RPMI7951 (cell line): ENCODE data around the gene CD9. TPM values are rescaled to one million over a fixed set of nuclear protein-coding genes. Genes with fewer than 3 reads are reported as not detected.
A peak's percentile ranks its signal among the peaks of the same experiment; 100 is the strongest.

Experiments
- DNase-seq: peaks from one replicate; pipeline ENCODE4 v3.0.0-alpha.2; 2012; ENCODE audit warnings: low read depth
- total RNA-seq: library from RNA; depleted of rRNA; stranded (reverse); fragments of >200 nt; shearing (Covaris generic); gene quantifications from 2 replicates; pipeline ENCODE4 v1.2.3, GENCODE V29; 2014

Gene CD9
- total RNA-seq, 1 experiment from 2014 or later = 133 TPM

DNA sequence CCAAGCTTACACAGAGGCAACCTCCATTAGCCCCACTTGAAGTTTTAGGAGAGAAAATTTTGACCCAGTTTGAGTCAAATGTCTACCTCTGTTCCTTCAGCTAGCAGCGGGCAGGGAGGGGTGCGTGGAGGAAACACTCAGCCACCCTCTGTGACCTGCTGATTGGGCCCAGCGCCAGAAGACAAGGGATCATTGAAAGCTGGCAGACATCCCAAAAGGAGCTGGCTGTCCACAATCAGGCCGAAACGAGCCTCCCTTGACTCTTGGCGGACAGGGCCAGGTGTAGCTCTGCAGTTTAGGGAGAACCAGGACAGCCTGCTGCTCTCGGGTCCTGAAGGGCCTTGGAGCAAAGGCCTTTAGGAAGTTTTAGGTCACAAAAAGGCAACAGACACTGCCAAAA, 41.3 kb downstream of the CD9 start:
- no peak for DNase-seq

DNA sequence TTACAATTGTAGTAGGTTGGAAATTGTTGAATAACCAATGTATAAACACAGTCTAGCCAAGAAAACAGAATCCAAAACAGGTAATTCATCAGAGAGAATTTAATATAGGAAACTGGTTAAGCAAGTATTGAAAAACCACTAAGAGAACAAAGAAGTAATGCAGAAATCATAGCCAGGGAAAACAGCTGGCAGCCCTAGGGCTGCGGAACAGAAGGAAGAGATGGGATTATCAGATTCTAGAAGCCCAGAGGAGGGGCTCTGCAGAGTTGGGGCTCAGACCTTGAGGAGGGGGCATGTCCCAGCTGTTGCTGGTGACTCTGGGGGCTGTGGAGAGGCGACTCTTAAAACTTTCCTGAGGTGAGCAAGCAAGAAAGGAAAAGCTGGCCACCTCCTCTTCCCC, 49.4 kb downstream of the CD9 start:
- DNase-seq = no peak

DNA sequence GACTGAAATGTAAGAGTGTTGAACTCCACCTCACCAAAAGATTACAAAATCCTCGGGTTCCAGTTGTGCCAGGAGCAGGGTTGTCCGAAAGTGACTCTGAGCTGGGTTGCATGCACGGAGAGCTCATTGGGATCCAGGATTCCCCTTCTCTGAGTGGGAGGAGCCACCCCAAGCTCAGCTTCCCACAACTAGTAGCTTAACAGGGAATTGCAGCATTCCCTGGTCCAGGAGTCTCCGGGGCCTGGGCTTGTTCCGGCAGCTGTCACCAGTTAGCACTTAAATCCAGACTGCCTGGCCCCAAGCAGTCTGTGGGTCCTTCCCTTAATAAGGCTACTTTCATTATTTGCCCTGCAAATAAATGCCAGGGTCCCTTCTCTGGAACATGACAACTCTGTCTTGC, 50.1 kb downstream of the CD9 start:
- DNase-seq = no peak

DNA sequence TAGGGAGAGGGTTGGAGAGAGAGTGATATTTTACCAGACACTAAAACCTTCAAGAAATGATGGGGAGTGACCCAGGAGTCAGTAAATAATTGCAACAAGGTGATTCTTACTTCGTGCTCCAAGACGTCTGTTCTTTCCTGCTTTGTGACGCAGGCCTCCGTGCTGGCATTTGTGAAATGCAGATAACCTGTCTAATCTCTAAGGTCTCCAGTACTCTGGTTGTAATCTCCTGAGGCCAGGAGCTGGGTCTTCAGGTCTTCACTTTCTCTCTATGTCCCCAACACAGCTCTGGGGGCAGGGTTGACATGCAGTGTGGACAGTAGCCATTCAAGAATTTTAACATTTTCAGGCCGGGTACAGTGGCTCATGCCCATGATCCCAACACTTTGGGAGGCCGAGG, 53.1 kb downstream of the CD9 start:
- no peak for DNase-seq

DNA sequence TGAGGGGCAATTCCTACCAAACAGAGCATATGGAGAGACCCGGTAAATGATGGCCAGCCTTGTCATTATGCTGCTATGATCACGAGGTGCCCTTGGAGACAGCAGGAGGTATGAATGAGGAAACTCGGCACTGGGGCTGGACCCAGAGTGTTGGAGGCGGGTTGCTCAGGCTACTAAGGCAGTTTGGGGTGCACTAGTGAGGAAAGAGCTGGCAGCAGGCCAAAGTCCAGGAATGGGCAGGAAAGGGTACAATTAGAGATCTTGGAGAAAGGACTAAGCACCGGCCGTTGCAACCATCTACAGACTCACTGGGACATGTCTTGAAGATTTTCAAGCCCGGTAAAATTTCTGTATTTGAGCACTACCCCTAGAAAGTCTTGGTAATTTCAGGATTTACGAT, 54.3 kb downstream of the CD9 start:
- no peak for DNase-seq

DNA sequence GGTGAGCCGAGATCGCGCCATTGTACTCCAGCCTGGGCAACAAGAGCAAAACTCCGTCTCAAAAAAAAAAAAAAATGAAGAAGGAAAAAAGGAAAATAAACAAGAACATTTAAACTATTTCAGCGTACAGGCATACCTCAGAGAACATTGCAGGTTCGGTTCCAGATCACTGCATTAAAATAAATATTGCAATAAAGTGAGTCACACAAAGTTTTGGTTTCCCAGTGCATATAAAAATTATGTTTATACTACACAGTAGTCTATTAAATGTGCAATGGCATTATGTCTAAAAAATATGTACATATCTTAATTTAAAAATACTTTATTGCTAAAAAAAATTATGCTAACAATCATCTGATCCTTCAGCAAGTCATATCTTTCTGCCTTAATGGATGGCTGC, 56.8 kb downstream of the CD9 start:
- DNase-seq = no peak

DNA sequence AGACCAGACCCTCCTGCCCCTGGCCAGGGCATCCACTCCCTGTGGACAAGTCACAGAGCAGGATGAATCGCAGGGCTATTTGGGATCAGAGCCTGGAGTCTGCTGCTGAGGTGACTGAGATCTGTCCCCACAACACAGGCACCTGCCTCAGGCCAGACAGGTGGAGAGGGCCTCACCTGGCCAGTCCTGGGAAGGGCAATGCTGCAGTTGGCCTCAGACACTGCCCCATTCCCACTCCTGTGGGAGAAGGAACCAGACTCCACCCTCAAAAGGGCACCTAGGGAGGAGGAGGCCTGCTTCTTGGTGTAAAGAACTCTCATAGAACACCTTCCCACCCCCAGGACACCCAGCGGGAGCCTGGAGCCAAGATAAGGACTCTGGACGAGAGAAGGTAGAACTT, 62.0 kb downstream of the CD9 start:
- DNase-seq = no peak

DNA sequence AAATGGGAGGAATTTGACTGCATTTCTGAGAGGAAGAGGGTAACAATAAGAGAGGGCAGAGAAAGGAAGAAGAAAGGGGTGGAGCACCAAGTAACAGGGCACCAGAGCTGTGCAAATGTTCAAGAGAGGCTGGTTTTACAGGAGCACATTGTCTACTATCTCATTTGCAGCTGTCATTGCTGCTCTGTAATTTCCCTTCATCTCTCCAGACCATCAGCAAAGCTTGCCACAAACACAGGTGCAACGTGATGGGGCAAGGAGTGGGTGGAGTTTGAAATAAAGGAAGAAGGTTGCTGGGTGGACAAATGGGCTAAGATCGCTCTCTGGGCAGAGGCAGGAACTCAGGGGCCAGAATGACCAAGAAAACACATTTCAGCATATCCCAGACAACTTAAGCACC, 62.4 kb downstream of the CD9 start:
- no peak for DNase-seq

DNA sequence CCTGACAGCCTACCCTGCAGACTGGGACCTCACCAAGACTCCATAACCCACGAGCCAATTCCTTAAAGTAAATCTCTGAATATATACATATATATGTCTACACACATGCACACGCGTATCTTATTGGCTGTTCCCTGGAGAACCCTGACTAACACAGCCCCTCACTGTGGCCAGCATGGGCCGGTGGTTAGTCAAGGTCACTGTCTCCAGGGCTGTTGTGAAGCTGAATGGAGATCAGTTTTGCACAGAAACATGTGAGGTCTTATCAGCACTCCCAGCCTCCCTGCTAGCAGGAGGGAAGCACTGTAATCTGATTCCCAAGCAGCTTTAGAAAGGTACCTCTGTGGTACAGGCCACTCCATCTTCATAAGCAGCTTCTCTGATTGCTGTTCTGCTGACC, 63.7 kb downstream of the CD9 start:
- DNase-seq = no peak

DNA sequence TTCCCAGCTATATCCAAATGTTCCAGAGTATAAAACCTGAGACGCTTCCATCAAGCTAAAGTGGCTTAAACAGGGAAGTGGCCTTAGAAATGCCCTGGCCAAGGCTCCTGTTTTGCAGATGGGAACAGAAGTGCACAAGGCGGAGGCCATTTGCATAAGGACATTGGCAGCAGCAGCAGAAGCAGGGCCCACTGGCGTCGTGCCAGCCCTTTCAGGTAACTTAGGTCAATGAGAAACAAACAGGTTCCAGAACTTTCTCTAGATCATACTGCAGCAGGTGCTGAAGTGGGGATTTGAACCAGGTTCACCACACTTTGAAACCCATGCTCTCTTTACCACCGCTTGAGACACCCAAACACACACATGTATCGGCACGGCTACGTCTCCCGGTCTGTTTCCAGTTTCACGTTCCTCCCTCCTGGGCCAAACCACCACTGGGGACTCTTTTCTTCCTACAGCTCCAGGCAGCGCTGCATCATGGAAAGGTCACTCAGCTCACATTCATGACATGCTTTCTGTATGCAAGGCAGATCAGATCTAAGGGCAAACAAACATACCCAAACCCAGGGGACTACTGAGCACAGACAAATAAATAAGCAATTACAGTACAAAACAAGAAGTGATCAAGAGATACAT, 64.3 kb downstream of the CD9 start:
- DNase-seq = no peak

DNA sequence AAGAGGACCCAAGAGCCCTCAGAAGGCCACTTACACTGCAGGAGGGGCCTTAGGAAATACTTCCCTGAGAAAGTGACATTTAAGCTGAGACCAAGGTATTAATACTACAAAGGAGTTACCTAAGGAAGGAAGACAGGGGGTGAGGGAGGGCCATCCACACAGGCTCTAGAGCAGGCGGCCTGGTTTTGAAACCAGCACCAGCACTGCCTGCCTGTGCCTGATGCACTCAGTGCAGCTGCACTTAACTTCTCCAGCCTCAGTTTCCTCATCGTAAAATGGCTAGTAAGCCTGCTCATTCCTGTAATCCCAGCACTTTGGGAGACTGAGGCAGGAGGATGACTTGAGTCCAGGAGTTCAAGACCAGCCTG, 64.8 kb downstream of the CD9 start:
- DNase-seq = no peak

DNA sequence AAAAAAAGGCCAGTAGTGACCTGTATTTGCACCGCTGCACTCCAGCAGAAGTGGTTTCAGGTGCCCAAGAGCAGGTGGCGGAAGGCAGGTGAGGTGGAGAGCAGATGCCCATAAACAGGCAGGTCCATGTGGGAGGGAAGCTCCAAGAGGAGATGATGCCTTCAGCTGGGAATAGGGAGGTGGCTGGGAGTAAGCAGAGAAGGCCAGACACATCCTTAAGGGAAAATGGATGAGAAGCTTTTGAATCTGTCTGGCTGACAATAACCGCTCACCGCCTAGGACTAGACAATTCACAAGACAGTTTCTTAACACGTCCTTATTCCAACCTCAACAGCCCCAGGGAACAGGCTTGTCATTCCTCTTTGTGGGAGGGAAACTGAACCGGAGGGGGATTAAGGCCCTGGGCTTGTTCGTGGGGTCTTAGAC, 66.4 kb downstream of the CD9 start:
- no peak for DNase-seq

DNA sequence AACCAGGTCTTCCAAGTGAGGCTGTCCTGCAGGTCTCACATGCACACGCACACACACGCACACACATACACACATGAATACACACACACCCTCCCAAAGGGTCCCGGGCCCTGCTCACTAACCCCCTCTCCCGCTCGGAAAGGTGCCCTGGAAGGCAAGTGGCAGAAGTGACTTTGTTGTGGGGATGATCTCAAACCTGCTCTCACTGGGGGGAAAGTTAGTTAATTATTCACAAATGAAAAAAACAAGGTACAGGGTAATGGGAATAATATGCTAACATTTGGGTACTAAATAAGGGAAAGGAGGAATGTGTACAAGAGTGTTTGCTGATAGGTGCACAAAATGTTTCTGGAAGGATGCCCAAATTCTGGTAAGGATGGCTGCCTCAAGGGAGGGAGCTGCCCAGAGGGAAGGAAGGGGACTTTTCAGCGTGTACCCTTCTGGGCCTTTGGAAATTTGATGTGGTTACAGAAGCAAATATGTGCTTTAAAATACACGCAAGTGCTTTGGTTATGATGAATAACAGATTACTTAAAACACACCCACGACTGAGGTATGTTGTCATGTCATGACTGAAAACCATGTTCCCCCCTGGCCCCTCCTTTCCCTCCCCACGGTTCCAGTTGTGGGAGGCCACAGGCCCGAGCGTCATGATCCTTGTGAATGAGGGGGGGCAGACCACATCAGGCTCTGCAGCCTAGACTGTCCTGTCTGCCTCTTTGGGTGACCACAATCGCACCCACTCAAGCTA, 66.9 kb downstream of the CD9 start:
- DNase-seq = peak; percentile 47

DNA sequence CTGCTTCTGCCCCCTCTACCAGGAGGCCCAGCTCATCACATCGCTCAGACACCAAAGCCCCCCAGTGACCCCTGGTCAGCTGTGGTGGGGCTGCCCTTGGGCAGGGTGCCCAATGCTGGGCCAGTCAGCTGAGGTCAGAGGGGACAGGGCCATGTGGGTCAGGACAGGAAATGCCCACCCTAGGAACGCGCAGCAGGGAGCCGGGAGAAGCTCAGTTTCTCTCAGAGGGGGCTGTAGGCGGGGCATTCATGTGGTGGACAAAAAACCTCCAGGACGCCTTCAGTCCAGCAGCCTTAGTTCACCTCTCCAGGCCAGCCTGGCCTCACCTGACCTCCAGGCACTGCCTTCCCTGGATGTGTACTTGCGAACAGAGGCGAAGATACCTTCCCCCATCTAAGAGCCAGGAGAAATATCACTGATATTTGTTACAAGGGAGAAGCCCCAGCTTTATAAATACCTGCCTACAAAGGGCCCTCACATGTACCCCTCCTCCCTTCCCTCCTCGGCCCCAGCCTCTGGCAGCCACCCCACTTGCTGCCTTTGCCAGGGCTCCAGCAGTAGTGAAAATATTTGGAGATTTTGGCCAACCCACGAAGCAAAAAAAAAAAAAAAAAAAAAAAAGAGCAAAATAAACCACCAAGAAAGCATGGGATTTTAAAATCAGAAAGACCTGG, 68.4 kb downstream of the CD9 start:
- DNase-seq = no peak

DNA sequence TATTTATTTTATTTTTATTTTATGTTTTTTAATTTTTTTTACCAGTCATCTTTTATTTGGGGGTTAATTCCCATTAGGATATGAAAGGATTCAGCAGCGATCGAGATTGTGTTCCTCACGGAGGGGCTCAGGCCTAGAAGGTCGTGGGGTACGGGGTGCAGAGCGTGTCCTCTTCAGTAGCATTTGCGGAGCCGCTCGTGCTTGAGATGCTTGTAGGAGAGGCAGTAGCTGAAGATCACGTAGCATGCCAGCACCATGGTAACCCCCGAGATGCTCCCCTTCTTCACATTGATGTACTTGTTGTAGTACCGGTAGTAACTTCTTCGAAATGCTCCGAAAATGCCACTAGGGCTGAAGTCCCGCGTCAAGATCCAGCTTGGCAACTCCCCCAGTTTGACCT, 69.8 kb downstream of the CD9 start:
- no peak for DNase-seq

DNA sequence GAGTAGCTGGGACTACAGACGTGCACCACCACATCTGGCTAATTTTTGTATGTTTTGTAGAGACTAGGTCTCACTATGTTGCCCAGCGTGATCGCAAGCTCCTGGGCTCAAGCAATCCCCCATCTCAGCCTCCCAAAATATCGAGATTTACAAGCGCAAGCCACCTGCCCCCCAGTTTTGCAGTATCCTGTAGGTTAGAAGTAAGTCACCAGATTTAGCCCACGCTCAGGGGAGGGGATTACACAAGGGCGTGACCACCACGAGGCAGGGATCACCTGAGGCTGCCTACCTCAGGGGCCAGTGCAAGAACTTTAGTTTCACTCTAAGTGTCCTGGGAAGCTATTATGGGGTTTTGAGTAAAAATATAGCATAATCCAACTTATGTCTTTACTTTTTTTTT, 71.1 kb downstream of the CD9 start:
- no peak for DNase-seq

DNA sequence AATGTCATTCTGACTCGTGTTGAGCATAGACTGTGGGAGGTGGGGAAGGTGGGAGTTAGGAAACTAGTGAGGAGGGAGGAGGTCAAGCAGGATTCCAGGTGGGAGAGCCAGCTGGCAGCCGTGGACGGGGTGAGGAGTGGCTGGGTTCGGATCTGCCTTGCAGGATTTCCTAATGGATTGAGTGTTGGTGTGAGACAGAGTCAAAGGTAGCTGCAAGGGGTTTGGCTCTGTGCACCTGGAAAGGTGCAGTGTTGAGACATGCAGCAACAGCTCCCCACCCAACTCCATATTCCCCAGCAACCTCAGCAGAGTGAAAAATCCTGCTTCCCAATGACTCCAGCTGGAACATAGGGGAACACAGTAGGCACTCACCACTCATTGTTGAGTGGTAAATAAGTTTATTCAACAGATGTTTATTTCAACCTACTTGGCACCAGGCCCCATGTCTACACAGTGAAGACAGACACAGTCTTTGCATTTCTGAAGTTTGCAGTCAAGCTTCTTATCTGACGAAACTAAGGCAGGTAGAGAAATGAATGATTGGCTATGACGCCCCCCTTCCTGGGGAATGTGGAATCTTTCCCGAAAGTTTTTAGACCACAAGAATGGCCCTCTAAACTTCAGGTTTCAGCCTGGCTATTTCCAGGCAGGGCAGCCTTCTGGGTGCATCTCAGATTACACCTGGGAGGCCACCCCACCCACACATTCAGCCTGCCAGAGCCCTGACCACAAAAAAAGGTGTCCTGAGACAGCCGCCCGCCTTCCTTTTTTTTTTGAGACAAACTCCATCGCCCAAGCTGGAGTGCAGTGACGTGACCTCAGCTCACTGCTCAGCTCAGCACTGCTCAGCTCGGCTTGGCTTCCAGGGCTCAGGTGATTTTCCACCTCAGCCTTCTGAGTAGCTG, 72.4 kb downstream of the CD9 start:
- no peak for DNase-seq

DNA sequence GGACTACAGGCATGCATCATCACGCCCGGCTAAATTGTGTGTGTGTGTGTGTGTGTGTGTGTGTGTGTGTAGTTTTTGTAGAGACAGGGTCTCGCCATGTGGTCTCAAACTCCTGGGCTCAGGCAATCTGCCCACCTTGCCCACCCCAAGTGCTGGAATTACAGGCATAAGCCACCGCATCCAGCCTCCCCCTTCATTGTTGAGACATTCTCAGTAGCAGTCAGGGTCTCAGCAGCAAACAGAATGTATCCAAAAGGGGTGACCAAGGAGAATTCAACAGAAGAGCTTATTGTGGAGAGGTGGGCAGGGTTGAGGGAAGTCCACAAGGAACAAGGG, 73.0 kb downstream of the CD9 start:
- no peak for DNase-seq

DNA sequence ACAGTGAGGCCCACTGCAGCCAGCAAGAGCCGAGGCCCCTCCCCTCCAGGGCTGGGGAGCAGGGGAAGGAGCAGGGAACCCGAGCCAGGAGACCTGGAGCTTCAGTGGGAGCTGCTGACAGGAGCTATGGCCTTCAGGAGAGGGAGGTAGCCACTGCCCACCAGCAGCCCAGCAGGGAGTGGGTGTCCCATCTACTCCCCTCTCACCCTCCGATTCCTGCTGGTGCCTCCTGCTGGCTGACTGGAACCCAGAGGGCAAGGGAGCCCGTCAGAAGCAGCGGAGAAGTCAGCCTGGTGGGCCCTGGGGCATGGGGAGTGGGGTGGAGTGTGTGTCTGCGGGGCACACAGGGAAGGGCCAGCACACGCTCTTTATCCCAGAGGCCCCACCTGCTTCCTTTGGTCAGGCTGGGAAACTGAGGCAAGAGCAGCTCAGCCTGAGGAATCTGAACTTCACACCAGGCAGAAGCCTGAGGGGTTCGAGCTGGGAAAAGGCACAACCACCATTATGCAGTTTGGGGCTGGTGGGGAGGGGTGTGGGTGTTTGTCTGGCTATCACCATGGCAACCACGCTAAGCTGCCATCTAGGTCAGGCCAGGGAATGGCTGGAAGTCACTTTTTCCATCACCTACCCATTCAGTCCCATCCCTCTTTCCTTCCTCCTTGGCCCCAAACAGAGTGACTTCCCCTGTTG, 73.5 kb downstream of the CD9 start:
- no peak for DNase-seq

DNA sequence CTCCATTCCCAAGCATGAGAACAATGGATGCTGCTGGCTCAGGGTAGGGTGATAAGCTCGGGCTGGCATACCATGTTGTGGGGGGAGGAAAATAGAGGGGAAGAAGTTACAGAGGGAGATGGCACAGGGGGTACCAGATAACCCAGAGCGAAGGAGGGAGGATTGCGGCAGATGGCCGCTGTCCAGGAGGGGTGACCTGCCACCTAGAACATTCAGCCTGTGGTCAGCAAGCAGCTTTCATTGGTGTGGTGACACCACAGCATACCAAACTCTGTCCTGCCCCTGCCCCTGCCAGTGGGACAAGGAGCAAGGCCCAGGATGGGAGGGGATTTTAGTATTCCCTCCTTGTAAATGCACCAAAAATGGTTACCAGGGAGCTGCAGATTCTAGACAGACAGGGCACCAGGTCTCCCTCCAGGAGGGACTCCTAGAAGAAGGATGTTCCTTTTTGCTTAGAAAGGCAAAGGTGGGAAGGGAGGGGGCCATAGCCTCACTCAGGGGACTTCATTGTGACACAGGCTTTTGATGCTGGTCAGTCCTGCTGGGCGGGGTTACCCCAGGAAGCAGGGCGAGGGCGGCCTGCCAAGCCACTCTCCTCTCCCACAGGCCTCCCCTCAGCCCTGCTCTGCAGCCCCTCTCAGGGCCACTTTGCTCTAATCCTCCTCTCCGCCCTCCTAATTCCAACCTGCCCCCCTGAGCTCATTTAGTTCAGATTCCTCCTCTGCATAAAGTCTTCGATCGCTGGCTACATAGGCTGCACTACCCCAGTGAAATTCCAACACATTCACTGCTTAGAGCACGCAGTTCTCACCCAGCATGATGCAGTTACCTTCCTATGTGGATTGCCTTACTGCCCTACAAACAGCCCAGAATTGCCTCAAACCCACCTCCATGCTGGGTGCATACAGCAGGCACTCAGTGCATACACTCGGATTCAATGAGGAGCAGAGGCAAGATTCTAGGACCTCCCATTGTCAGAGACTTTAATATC, 74.3 kb downstream of the CD9 start:
- no peak for DNase-seq
